Measurements from ENCODE around the gene SMOC2.

The SMOC2 gene

GRCh38 chr6:168574075-168574698 lies 133.2 kb downstream of the SMOC2 start:
- H3K4me2 ChIP-seq (ENCODE audit: low read length), result no peak overlapping the region
- no peak overlapping the region for H3K18ac ChIP-seq (ENCODE audit: low read length)
- H3K79me2 ChIP-seq (ENCODE audit: control insufficient read depth, insufficient read depth, low read length), result no peaks in the 10 kb centered on the region
- H3K9ac ChIP-seq (ENCODE audit: low read length), result no peak overlapping the region
- no peak overlapping the region for H3K23ac ChIP-seq (ENCODE audit: low read length)
- H2BK15ac ChIP-seq (replicated peaks; ENCODE audit: low read depth), result no peak overlapping the region
- H3K36me3 ChIP-seq (ENCODE audit: control insufficient read depth, insufficient read depth, low read length), result no peaks in the 10 kb centered on the region
- H3K79me1 ChIP-seq (ENCODE audit: low read length), result no peaks in the 10 kb centered on the region
- H4K8ac ChIP-seq (ENCODE audit: low read depth, low read length), result no peak overlapping the region
- H3K4ac ChIP-seq (ENCODE audit: low read depth, low read length), result no peak overlapping the region
- no peaks in the 10 kb centered on the region for H3K4me1 ChIP-seq (ENCODE audit: control insufficient read depth, low read depth, low read length)
- no peak overlapping the region for H2BK5ac ChIP-seq (ENCODE audit: low read length)
- H3K27ac ChIP-seq (ENCODE audit: low read depth, low read length), result no peak overlapping the region
- no CpG with 5 or more reads among the region's 17 CpGs for WGBS (ENCODE audit: extremely low coverage, insufficient coverage, low lambda C conversion rate)
- no peak overlapping the region for H2AK5ac ChIP-seq (ENCODE audit: low read length)
- H3K4me3 ChIP-seq (ENCODE audit: low read length), result no peak overlapping the region
- H4K5ac ChIP-seq (ENCODE audit: low read length), result no peak overlapping the region
- no peaks in the 10 kb centered on the region for H3K27me3 ChIP-seq (ENCODE audit: insufficient read depth, low read length, poor library complexity)
- no peak overlapping the region for H2BK120ac ChIP-seq (ENCODE audit: low read depth, low read length)
- H3K56ac ChIP-seq (ENCODE audit: low read length), result no peak overlapping the region
- DNase-seq, result no peak

DNA sequence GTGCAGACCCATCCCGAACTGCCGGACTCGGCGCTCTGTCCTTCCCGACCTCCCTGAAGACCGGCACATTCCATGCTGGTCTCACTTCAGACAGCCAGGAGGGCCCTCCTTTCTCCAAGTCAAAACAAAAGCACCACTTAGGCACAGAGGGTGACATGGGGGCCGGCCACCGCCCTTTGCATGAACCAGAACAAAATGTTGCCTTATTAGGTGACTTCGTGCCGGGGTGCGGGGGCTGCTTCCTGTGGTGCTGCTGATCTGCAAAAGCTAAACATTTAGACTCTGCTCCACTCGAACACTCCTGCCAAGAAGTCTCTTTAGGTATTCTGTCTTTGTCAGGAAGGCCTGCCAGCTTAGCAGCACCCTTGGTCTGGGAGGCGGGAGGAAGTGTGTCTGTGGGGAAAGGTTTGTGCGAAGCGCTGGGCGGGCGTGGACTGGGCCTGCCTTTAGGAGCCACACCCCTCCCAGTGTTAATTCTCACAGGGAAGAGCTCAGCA lies 133.8 kb downstream of the SMOC2 start:
- H3K23ac ChIP-seq (ENCODE audit: low read length), result no peak overlapping the region
- no peaks in the 10 kb centered on the region for H3K27me3 ChIP-seq (ENCODE audit: insufficient read depth, low read length, poor library complexity)
- no peak overlapping the region for H3K4ac ChIP-seq (ENCODE audit: low read depth, low read length)
- H4K8ac ChIP-seq (ENCODE audit: low read depth, low read length), result no peak overlapping the region
- no peaks in the 10 kb centered on the region for H3K36me3 ChIP-seq (ENCODE audit: control insufficient read depth, insufficient read depth, low read length)
- no peaks in the 10 kb centered on the region for H3K79me2 ChIP-seq (ENCODE audit: control insufficient read depth, insufficient read depth, low read length)
- no peak overlapping the region for H3K27ac ChIP-seq (ENCODE audit: low read depth, low read length)
- no peak overlapping the region for H3K18ac ChIP-seq (ENCODE audit: low read length)
- no peak overlapping the region for H3K9ac ChIP-seq (ENCODE audit: low read length)
- no peaks in the 10 kb centered on the region for H3K4me1 ChIP-seq (ENCODE audit: control insufficient read depth, low read depth, low read length)
- peak overlapping the region; percentile 15 for H3K56ac ChIP-seq (ENCODE audit: low read length)
- H2BK15ac ChIP-seq (replicated peaks; ENCODE audit: low read depth), result no peak overlapping the region
- H2BK5ac ChIP-seq (ENCODE audit: low read length), result no peak overlapping the region
- H2AK5ac ChIP-seq (ENCODE audit: low read length), result no peak overlapping the region
- peak; percentile 44 for DNase-seq
- H3K79me1 ChIP-seq (ENCODE audit: low read length), result no peaks in the 10 kb centered on the region
- H3K4me3 ChIP-seq (ENCODE audit: low read length), result no peak overlapping the region
- no peak overlapping the region for H3K4me2 ChIP-seq (ENCODE audit: low read length)
- WGBS (ENCODE audit: extremely low coverage, insufficient coverage, low lambda C conversion rate), result no CpG with 5 or more reads among the region's 17 CpGs
- H2BK120ac ChIP-seq (ENCODE audit: low read depth, low read length), result no peak overlapping the region
- H4K5ac ChIP-seq (ENCODE audit: low read length), result no peak overlapping the region

- no peak overlapping the region for H3K18ac ChIP-seq (ENCODE audit: low read length)
- no peaks in the 10 kb centered on the region for H3K79me2 ChIP-seq (ENCODE audit: control insufficient read depth, insufficient read depth, low read length)
- no peak overlapping the region for H4K5ac ChIP-seq (ENCODE audit: low read length)
- no peak overlapping the region for H3K4me3 ChIP-seq (ENCODE audit: low read length)
- H3K56ac ChIP-seq (ENCODE audit: low read length), result no peak overlapping the region
- no peak overlapping the region for H2BK5ac ChIP-seq (ENCODE audit: low read length)
- no peak overlapping the region for H2BK15ac ChIP-seq (replicated peaks; ENCODE audit: low read depth)
- no peak overlapping the region for H3K4ac ChIP-seq (ENCODE audit: low read depth, low read length)
- no peak overlapping the region for H2BK120ac ChIP-seq (ENCODE audit: low read depth, low read length)
- H3K4me2 ChIP-seq (ENCODE audit: low read length), result no peak overlapping the region
- H3K36me3 ChIP-seq (ENCODE audit: control insufficient read depth, insufficient read depth, low read length), result no peaks in the 10 kb centered on the region
- no peak overlapping the region for H2AK5ac ChIP-seq (ENCODE audit: low read length)
- no peak overlapping the region for H4K8ac ChIP-seq (ENCODE audit: low read depth, low read length)
- H3K23ac ChIP-seq (ENCODE audit: low read length), result no peak overlapping the region
- no peak overlapping the region for H3K9ac ChIP-seq (ENCODE audit: low read length)
- H3K27ac ChIP-seq (ENCODE audit: low read depth, low read length), result no peak overlapping the region
- DNase-seq, result no peak
- WGBS (ENCODE audit: extremely low coverage, insufficient coverage, low lambda C conversion rate), result no CpG with 5 or more reads among the region's 15 CpGs
- no peaks in the 10 kb centered on the region for H3K27me3 ChIP-seq (ENCODE audit: insufficient read depth, low read length, poor library complexity)
- H3K4me1 ChIP-seq (ENCODE audit: control insufficient read depth, low read depth, low read length), result no peaks in the 10 kb centered on the region
- H3K79me1 ChIP-seq (ENCODE audit: low read length), result no peaks in the 10 kb centered on the region
These were observed 134.5 kb downstream of the SMOC2 start for GRCh38 chr6:168575346-168576098.

GRCh38 chr6:168576388-168576787 lies 135.4 kb downstream of the SMOC2 start:
- Histone ChIP-seq H3K4ac (ENCODE audit: low read depth, low read length) (no peak overlapping the region), H3K27me3 (ENCODE audit: insufficient read depth, low read length, poor library complexity) (no peaks in the 10 kb centered on the region), H3K27ac (ENCODE audit: low read depth, low read length) (no peak overlapping the region), H2BK5ac (ENCODE audit: low read length) (no peak overlapping the region), H2AK5ac (ENCODE audit: low read length) (no peak overlapping the region), H3K79me2 (ENCODE audit: control insufficient read depth, insufficient read depth, low read length) (no peaks in the 10 kb centered on the region), H3K4me3 (ENCODE audit: low read length) (no peak overlapping the region), H3K36me3 (ENCODE audit: control insufficient read depth, insufficient read depth, low read length) (no peaks in the 10 kb centered on the region), H2BK15ac (replicated peaks; ENCODE audit: low read depth) (no peak overlapping the region), H3K9ac (ENCODE audit: low read length) (no peak overlapping the region), H2BK120ac (ENCODE audit: low read depth, low read length) (no peak overlapping the region), H4K8ac (ENCODE audit: low read depth, low read length) (no peak overlapping the region), H3K79me1 (ENCODE audit: low read length) (no peaks in the 10 kb centered on the region), H3K4me1 (ENCODE audit: control insufficient read depth, low read depth, low read length) (no peaks in the 10 kb centered on the region), H3K4me2 (ENCODE audit: low read length) (no peak overlapping the region), H4K5ac (ENCODE audit: low read length) (no peak overlapping the region), H3K23ac (ENCODE audit: low read length) (no peak overlapping the region), H3K18ac (ENCODE audit: low read length) (no peak overlapping the region), H3K56ac (ENCODE audit: low read length) (no peak overlapping the region)
- DNase-seq, result no peak
- no CpG with 5 or more reads among the region's 14 CpGs for WGBS (ENCODE audit: extremely low coverage, insufficient coverage, low lambda C conversion rate)

DNA sequence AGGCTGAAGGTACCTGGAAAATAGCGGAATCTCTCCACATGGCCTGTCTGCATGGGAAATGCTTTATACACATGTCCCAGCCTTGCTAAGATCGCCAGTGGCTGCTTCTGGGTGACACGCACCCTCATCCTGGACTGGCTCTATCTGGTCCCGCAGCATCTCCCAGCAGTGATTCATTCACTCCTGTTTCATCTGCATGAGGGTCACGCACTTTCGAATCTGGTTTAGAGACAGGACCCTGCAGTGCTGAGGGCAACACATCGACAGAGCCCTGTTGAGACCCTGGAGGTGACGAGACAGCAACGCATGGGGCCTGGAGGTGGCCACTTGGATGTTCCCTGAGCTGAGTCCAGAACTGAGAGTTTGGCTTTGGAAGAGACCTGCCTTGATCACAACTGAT lies 136.5 kb downstream of the SMOC2 start:
- no peaks in the 10 kb centered on the region for H3K79me1 ChIP-seq (ENCODE audit: low read length)
- H3K27me3 ChIP-seq (ENCODE audit: insufficient read depth, low read length, poor library complexity), result no peaks in the 10 kb centered on the region
- H4K8ac ChIP-seq (ENCODE audit: low read depth, low read length), result no peak overlapping the region
- no peak overlapping the region for H3K4me2 ChIP-seq (ENCODE audit: low read length)
- no peak overlapping the region for H3K18ac ChIP-seq (ENCODE audit: low read length)
- no peak overlapping the region for H2BK15ac ChIP-seq (replicated peaks; ENCODE audit: low read depth)
- no peaks in the 10 kb centered on the region for H3K79me2 ChIP-seq (ENCODE audit: control insufficient read depth, insufficient read depth, low read length)
- H3K56ac ChIP-seq (ENCODE audit: low read length), result no peak overlapping the region
- no peak overlapping the region for H2BK5ac ChIP-seq (ENCODE audit: low read length)
- no peak overlapping the region for H4K5ac ChIP-seq (ENCODE audit: low read length)
- no peak overlapping the region for H3K4ac ChIP-seq (ENCODE audit: low read depth, low read length)
- no peak overlapping the region for H2BK120ac ChIP-seq (ENCODE audit: low read depth, low read length)
- H3K36me3 ChIP-seq (ENCODE audit: control insufficient read depth, insufficient read depth, low read length), result no peaks in the 10 kb centered on the region
- no peak for DNase-seq
- H3K23ac ChIP-seq (ENCODE audit: low read length), result no peak overlapping the region
- WGBS (ENCODE audit: extremely low coverage, insufficient coverage, low lambda C conversion rate), result no CpG with 5 or more reads among the region's 9 CpGs
- no peaks in the 10 kb centered on the region for H3K4me1 ChIP-seq (ENCODE audit: control insufficient read depth, low read depth, low read length)
- no peak overlapping the region for H2AK5ac ChIP-seq (ENCODE audit: low read length)
- no peak overlapping the region for H3K27ac ChIP-seq (ENCODE audit: low read depth, low read length)
- H3K9ac ChIP-seq (ENCODE audit: low read length), result no peak overlapping the region
- no peak overlapping the region for H3K4me3 ChIP-seq (ENCODE audit: low read length)

All from mesendoderm (in vitro differentiated cells).